ENCODE results near the gene CBX7. TPM values are rescaled to one million over a fixed set of nuclear protein-coding genes. Genes with fewer than 3 reads are reported as not detected.

Gene CBX7
- total and polyA plus RNA-seq, 4 donors, result 8.5 to 12.7 (median 9.5) TPM

GRCh38 chr22:39148727-39149535 lies 3.5 kb downstream of the CBX7 start:
- peak in 1 of 6 donors; percentile 5 for DNase-seq (ENCODE audit: low read depth in 4 of 6, low spot score in 6 of 6)
- no CpG with 5 or more reads among the region's 9 CpGs for WGBS (ENCODE audit: insufficient coverage)

DNA sequence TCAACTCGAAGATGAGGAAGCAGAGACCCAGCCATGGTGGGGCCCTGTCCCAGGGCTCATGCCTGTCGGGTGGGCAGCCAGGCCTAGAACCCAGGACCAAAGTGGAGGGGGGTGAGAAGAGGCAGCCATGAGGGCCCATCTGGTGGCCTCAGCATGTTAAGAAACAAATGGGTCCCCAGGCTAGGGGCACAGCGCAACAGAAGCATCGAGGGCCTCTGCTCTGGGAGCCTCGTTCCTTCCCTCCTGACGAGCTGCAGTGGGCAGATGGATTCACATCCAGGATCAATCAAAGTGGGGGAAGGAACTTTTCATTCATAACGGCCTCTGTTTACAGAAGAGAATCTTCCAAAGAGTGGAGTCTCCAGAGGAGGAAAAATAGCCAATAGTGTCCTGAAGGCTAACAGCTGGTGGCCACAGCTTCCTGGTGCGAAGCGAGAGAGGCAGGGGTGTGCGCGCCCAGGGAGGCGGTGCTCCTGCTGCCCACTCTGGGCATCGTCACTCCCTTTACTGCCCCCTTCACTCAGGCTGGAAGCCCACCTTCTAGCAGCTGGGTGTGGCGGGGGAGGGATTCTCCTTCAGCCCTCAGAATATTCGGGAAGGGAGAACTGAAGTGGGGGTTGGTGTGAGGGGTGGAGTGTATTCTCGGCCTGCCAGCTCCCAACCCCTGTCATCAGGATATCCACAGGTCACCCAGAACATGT lies 4.3 kb downstream of the CBX7 start:
- H3K27ac ChIP-seq (ENCODE audit: low read depth, low read length), result no peak overlapping the region
- 88% methylated on average over 9 of the region's 16 CpGs for WGBS (ENCODE audit: insufficient coverage)

More at GRCh38 chr22:39148727-39149535, 3.5 kb downstream of the CBX7 start:
- no peak overlapping the region for H3K27ac ChIP-seq (ENCODE audit: low read depth, low read length)
- no peak overlapping the region for H3K4me3 ChIP-seq (ENCODE audit: low read depth, low read length)
- peaks cover 65% of the 10 kb centered on the region for H3K4me1 ChIP-seq (ENCODE audit: control insufficient read depth, insufficient read depth, low read length)
- H3K9me3 ChIP-seq (ENCODE audit: control insufficient read depth, insufficient read depth, low read length), result no peaks in the 10 kb centered on the region
- peaks cover 7% of the 10 kb centered on the region for H3K27me3 ChIP-seq (ENCODE audit: control insufficient read depth, insufficient read depth, low read length)
- H3K36me3 ChIP-seq (ENCODE audit: control insufficient read depth, insufficient read depth, low read length), result peaks cover 24% of the 10 kb centered on the region

GRCh38 chr22:39147335-39148025 lies 5.0 kb downstream of the CBX7 start:
- Histone ChIP-seq H3K27ac (ENCODE audit: low read depth, low read length) (no peak overlapping the region), H3K27me3 (ENCODE audit: control insufficient read depth, insufficient read depth, low read length) (no peaks in the 10 kb centered on the region), H3K4me3 (ENCODE audit: low read depth, low read length) (no peak overlapping the region), H3K36me3 (ENCODE audit: control insufficient read depth, insufficient read depth, low read length) (peaks cover 24% of the 10 kb centered on the region), H3K9me3 (ENCODE audit: control insufficient read depth, insufficient read depth, low read length) (no peaks in the 10 kb centered on the region), H3K4me1 (ENCODE audit: control insufficient read depth, insufficient read depth, low read length) (peaks cover 58% of the 10 kb centered on the region)
- WGBS (ENCODE audit: insufficient coverage), result 95% methylated on average over 3 of the region's 5 CpGs
- DNase-seq (ENCODE audit: low read depth in 4 of 6, low spot score in 6 of 6), result no peak

More for the DNA sequence above, 4.3 kb downstream of the CBX7 start:
- Histone ChIP-seq H3K4me3 (ENCODE audit: low read depth, low read length) (no peak overlapping the region), H3K27me3 (ENCODE audit: control insufficient read depth, insufficient read depth, low read length) (no peaks in the 10 kb centered on the region), H3K4me1 (ENCODE audit: control insufficient read depth, insufficient read depth, low read length) (peaks cover 63% of the 10 kb centered on the region), H3K9me3 (ENCODE audit: control insufficient read depth, insufficient read depth, low read length) (no peaks in the 10 kb centered on the region), H3K36me3 (ENCODE audit: control insufficient read depth, insufficient read depth, low read length) (peaks cover 24% of the 10 kb centered on the region)
- DNase-seq (ENCODE audit: low read depth in 4 of 6, low spot score in 6 of 6), result no peak

DNA sequence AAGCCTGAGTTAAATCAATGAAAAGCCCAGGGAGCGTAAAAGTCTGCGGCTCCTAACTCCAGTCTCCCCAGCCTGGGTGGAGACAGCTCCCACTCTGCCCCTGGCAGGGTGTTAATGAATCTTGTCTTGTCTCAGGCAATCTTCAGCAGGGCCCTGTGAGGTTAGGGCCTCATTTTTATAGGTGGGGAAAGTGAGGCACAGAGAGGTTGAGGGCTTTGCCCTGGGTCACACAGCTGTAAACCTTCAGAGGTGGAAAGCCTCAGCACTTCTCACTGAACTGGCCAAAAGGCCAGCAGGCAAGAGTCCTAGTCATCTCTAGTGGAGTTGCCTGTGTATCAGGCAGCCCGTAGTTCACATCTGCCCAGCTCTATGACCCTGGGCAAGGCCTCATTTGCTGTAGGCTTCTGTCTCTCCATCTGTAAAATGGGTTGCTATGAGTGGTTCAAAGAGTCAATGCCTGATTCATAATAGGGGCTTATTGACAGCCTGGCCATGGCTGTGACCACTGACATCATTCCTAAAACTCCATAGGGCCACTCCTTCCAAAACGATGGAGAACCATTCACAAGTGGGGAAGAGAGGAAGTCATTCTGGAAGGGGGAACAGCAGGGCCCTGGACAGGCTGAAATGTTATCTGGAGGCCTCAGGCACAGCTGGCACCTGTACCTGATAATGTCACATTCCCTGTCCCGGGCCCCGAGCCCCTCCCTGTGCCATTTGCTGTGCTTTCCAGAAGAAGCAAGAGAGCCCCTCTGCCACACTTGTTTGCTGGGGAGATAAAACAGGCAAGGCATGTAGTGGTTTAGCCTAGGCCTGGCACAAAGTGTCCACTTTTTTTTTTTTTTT lies 6.0 kb downstream of the CBX7 start:
- Histone ChIP-seq H3K36me3 (ENCODE audit: control insufficient read depth, insufficient read depth, low read length) (peaks cover 27% of the 10 kb centered on the region), H3K4me1 (ENCODE audit: control insufficient read depth, insufficient read depth, low read length) (peaks cover 51% of the 10 kb centered on the region), H3K4me3 (ENCODE audit: low read depth, low read length) (peak overlapping the region; percentile 39), H3K9me3 (ENCODE audit: control insufficient read depth, insufficient read depth, low read length) (no peaks in the 10 kb centered on the region), H3K27ac (ENCODE audit: low read depth, low read length) (peak overlapping the region; percentile 85), H3K27me3 (ENCODE audit: control insufficient read depth, insufficient read depth, low read length) (no peaks in the 10 kb centered on the region)
- WGBS (ENCODE audit: insufficient coverage), result 82% methylated on average over 5 of the region's 6 CpGs
- DNase-seq (ENCODE audit: low read depth in 4 of 6, low spot score in 6 of 6), result no peak

- H3K4me1 ChIP-seq (ENCODE audit: control insufficient read depth, insufficient read depth, low read length), result peaks cover 29% of the 10 kb centered on the region
- peak overlapping the region; percentile 89 for H3K27ac ChIP-seq (ENCODE audit: low read depth, low read length)
- WGBS (ENCODE audit: insufficient coverage), result 26% methylated on average over 19 of the region's 22 CpGs
- no peaks in the 10 kb centered on the region for H3K27me3 ChIP-seq (ENCODE audit: control insufficient read depth, insufficient read depth, low read length)
- no peaks in the 10 kb centered on the region for H3K9me3 ChIP-seq (ENCODE audit: control insufficient read depth, insufficient read depth, low read length)
- peaks cover 33% of the 10 kb centered on the region for H3K36me3 ChIP-seq (ENCODE audit: control insufficient read depth, insufficient read depth, low read length)
- peak overlapping the region; percentile 82 for H3K4me3 ChIP-seq (ENCODE audit: low read depth, low read length)
- peak in 1 of 6 donors; percentile 4 for DNase-seq (ENCODE audit: low read depth in 4 of 6, low spot score in 6 of 6)
Observed at GRCh38 chr22:39144101-39144767, 8.2 kb downstream of the CBX7 start.

- 93% methylated on average over 7 of the region's 14 CpGs for WGBS (ENCODE audit: insufficient coverage)
- H3K27ac ChIP-seq (ENCODE audit: low read depth, low read length), result no peak overlapping the region
- no peak for DNase-seq (ENCODE audit: low read depth in 4 of 6, low spot score in 6 of 6)
- H3K9me3 ChIP-seq (ENCODE audit: control insufficient read depth, insufficient read depth, low read length), result no peaks in the 10 kb centered on the region
- H3K4me3 ChIP-seq (ENCODE audit: low read depth, low read length), result no peak overlapping the region
- peaks cover 22% of the 10 kb centered on the region for H3K36me3 ChIP-seq (ENCODE audit: control insufficient read depth, insufficient read depth, low read length)
- peaks cover 23% of the 10 kb centered on the region for H3K4me1 ChIP-seq (ENCODE audit: control insufficient read depth, insufficient read depth, low read length)
- H3K27me3 ChIP-seq (ENCODE audit: control insufficient read depth, insufficient read depth, low read length), result no peaks in the 10 kb centered on the region
Observed at GRCh38 chr22:39142088-39142680, 10.3 kb downstream of the CBX7 start.

GRCh38 chr22:39139933-39140332 lies 12.5 kb downstream of the CBX7 start:
- H3K27me3 ChIP-seq (ENCODE audit: control insufficient read depth, insufficient read depth, low read length), result no peaks in the 10 kb centered on the region

DNA sequence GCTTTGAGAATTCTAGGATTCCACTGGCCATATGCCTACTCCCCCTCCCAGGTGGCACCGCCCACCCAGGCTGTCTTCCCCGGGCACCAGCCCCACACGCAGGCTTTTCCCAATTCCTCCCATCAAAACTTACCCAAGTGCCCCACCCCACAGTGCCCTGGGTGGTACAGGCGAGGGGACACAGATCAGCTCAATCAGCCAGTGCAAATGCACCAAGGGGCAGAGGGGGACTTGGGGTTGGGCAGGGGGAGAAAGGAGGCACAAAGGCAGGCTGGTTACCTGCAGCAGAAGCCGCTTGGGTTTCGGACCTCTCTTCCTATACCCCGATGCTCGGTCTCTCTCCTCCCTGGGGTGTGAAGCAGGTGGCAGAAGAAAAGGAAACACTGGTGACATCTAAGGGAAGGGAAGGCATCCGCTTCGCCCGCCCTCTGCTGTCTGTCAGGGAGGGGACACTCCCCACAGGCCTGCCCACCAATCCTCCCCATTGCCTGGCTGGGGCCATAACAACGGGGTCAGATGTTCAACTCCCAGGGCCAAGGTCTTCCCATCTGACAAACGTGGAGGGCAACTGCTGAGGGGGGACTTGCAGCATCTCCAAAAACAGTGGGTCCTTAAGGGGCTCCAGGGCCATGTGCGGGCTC lies 14.0 kb downstream of the CBX7 start:
- no peaks in the 10 kb centered on the region for H3K27me3 ChIP-seq (ENCODE audit: control insufficient read depth, insufficient read depth, low read length)
- H3K36me3 ChIP-seq (ENCODE audit: control insufficient read depth, insufficient read depth, low read length), result peaks cover 35% of the 10 kb centered on the region
- H3K4me3 ChIP-seq (ENCODE audit: low read depth, low read length), result no peak overlapping the region
- 61% methylated on average over 6 of the region's 14 CpGs for WGBS (ENCODE audit: insufficient coverage)
- H3K9me3 ChIP-seq (ENCODE audit: control insufficient read depth, insufficient read depth, low read length), result no peaks in the 10 kb centered on the region
- no peak for DNase-seq (ENCODE audit: low read depth in 4 of 6, low spot score in 6 of 6)
- no peak overlapping the region for H3K27ac ChIP-seq (ENCODE audit: low read depth, low read length)
- H3K4me1 ChIP-seq (ENCODE audit: control insufficient read depth, insufficient read depth, low read length), result peaks cover 16% of the 10 kb centered on the region

More at GRCh38 chr22:39139933-39140332, 12.5 kb downstream of the CBX7 start:
- Histone ChIP-seq H3K36me3 (ENCODE audit: control insufficient read depth, insufficient read depth, low read length) (peaks cover 25% of the 10 kb centered on the region), H3K9me3 (ENCODE audit: control insufficient read depth, insufficient read depth, low read length) (no peaks in the 10 kb centered on the region), H3K4me3 (ENCODE audit: low read depth, low read length) (no peak overlapping the region), H3K4me1 (ENCODE audit: control insufficient read depth, insufficient read depth, low read length) (peaks cover 19% of the 10 kb centered on the region), H3K27ac (ENCODE audit: low read depth, low read length) (no peak overlapping the region)
- WGBS (ENCODE audit: insufficient coverage), result 74% methylated on average over 7 of the region's 7 CpGs
- DNase-seq (ENCODE audit: low read depth in 4 of 6, low spot score in 6 of 6), result no peak

Measured in spinal cord (tissue), 10 donors.